GM11168 (cell line): Measurements from ENCODE around the gene RSRC1.

ENCODE experiments used
- in situ Hi-C: fragments of 300-500 bp; cut with MboI; formaldehyde crosslinking; loops from one replicate; pipeline ENCODE4 v1.12.0; 2022; ENCODE audit warnings: low sequenced_read_pairs; ENCODE audit not compliant: unreplicated experiment

Gene RSRC1

GRCh38 chr3:158549938-158550337 lies 440.0 kb downstream of the RSRC1 start:
- in situ Hi-C loops: loop anchor here (25.0 kb wide), 1 partner anchor 938 kb away; no protein-coding TSS in a partner anchor

DNA sequence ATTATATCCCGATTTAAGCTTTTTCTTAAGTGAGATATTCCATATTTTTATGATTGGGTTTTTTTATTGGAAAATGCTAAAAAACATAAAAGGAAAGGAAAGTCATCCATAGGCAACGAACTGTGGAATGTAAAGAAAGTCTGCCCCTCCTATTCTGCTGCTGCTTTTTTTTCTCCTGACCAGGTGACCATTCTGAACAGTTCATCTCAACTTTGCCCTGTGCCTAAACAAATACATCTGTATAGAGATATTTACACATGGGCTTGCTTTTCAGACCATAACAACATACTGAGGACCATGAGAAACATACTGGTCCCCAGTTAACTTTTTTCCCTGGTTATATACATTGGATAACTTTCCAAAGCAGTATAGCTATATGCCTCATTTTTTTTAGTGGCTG lies 442.2 kb downstream of the RSRC1 start:
- in situ Hi-C loops: no loop called here

- in situ Hi-C loops: no loop called here
Measured at GRCh38 chr3:158559504-158559903, 449.6 kb downstream of the RSRC1 start.

DNA sequence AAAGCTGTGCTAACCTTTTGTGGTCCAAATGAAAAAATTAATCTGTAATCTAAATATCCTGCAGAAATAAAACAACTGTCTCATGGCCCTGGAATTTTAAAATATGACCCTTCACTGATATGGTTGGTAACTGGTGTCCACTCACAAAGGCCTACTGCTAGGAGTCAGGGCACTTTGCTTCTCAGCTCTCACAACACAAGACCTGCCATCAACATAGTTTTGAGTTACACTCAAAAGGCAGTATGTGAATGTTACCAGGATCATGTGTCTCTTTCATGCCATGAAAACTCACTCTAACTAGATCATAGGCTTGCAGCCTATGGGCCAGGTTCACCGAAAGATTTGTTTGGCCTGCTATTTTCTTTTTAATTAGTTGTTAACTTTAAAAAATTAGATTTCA lies 451.1 kb downstream of the RSRC1 start:
- in situ Hi-C loops: no loop called here

DNA sequence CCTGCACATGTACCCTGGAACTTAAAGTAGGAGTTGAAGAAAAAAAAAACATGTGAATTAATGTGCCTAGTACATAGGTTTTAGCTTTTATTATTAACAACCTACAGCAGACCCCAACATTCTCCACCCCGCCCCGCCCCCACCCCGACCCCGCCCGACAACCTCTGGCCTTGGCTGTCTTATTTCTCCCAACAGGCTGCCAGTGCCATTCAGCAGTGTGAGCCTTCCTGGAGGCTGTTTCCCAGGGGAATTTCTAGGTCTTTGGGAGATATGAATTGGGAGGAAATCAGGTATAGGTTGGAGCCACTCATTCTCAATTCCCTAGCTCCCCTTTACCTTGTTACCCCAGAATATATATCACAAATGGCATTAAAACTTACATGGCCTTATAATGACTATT lies 452.8 kb downstream of the RSRC1 start:
- in situ Hi-C loops: no loop called here

DNA sequence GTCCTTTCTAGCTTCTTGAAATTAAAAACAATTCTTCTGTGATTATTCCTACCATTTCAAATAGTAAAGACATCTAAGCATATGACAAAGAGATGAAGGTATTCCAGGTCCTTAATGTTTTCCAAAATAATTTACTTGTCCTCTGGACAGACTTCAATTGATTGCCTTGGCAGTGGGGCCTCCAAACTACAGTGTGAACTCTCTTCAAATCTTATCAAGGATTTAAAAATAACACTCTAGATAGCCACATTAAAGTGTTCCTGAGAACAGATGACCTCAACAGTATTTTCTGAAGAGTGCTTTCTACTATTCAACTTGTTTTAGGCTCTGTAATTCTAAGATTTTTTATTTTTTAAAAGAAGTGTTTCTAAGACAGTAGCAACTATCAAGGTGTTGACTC lies 453.2 kb downstream of the RSRC1 start:
- in situ Hi-C loops: no loop called here

- in situ Hi-C loops: no loop called here
Measured at GRCh38 chr3:158565076-158565475, 455.2 kb downstream of the RSRC1 start.

- in situ Hi-C loops: no loop called here
Measured at GRCh38 chr3:158568784-158569183, 458.9 kb downstream of the RSRC1 start.

- in situ Hi-C loops: no loop called here
Measured at GRCh38 chr3:158569794-158570193, 459.9 kb downstream of the RSRC1 start.

DNA sequence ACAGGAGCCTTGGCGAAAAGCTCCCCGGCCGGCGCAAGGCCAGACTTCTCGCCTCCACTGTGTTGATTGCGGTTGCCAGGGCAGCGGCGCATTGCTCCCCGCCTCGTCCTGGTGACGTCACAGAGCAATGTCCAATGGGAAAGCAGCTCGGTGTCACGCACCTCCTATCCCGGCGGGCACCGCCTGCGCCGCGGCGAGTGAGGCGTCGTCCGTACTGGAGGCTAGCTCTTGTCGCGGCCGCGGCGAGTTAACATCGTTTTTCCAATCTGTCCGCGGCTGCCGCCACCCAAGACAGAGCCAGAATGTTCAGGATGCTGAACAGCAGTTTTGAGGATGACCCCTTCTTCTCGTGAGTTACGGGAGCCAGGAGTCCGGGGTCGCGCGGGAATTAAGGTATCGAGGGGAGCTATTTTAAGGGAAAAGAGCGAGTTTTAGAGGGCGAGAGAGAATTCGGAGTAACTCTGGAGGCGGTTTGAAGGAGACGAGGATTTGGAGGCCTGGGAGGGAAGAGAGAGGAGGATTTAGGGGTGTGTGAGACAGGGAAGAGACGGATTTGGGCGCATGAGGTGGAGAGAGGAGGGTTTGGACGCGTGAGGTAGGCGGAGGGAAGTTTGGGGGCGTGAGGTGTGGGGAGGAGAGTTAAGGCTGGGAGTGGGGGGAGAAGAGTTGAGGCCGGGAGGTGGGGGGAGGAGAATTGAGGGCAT lies 461.3 kb downstream of the RSRC1 start, which contains the start of gene MLF1:
Gene MLF1, plus strand, starts transcription at position 196 of the 704 bp plus-strand sequence. Its CDS starts 107 bp downstream, at position 303.
- in situ Hi-C loops: no loop called here

DNA sequence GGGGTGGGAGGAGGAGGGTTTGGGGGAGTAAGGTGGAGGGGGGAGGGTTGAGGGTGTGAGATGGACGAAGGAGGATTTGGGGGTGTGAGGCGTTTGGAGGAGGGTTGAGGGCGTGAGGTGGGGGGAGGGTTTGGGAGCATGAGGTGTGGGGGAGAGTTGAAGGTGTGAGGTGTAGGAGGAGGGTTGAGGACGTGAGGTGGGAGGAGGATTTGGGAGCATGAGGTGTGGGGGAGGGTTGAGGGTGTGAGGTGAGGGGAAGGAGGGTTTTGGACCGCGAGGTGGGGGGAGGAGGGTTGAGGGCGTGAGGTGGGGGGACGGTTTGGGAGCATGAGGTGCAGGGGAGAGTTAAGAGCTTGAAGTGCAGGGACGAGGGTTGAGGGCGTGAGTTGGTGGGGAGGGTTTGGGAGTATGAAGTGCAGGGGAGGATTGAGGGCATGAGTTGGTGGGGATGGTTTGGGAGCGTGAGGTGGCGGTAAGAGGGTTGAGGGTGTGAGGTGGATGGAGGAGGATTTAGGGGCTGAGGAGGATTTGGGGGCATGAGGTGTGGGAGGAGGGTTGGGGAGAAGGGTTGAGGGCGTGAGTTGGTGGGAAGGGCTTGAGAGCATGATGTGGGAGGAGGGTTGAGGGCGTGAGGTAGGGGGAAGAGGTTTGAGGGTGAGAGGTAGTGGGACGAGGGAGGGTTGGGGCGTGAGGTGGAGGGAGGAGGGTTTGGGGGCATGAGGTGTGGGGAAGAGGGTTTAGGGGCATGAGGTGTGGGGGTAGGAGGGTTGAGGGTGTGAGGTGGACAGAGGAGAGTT lies 462.3 kb downstream of the RSRC1 start:
- in situ Hi-C loops: no loop called here

DNA sequence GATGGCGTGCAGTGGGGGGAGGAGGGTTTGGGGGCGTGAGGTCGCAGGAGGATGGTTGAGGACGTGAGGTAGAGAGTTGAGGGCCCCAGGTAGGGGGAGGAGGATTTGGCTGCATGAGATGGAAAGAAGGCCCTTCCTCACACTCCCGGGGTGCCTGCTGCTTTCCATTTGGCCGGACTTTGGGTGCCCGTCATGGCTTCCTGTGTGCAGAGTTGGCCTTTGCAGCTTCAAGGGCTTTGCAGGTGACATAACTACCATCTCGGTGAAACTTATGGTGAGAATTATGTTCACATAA lies 462.8 kb downstream of the RSRC1 start:
- in situ Hi-C loops: no loop called here

GRCh38 chr3:158573714-158574113 lies 463.8 kb downstream of the RSRC1 start:
- in situ Hi-C loops: no loop called here

GRCh38 chr3:158574646-158575045 lies 464.8 kb downstream of the RSRC1 start:
- in situ Hi-C loops: no loop called here

- in situ Hi-C loops: no loop called here
Measured at GRCh38 chr3:158590223-158590622, 480.3 kb downstream of the RSRC1 start.
